GM23338 (cell line): Measurements from ENCODE around the gene WDR45B.

Experiments used
- CREB1 ChIP-seq: fragments of 250-450 bp; sonication (Bioruptor Pico); IDR thresholded peaks from 2 replicates; pipeline ENCODE4 v1.5.0; 2020; ENCODE audit warnings: low read depth, mild to moderate bottlenecking, moderate library complexity
- CTCF ChIP-seq, 2 experiments: fragments of 200-600 bp in 1 of 2; sonication (generic) in 1 of 2; conservative IDR thresholded peaks; 2 replicates each; pipeline versions ENCODE4 v1.5.1 to v1.6.1; 2016 to 2017; ENCODE audit warnings: antibody characterized with exemption in 2 of 2, low read depth in 2 of 2, mild to moderate bottlenecking in 2 of 2, moderate library complexity in 1 of 2
- EZH2 ChIP-seq: fragments of 200-600 bp; sonication (generic); IDR thresholded peaks from one replicate; pipeline ENCODE4 v1.8.0; 2017; ENCODE audit warnings: antibody characterized with exemption, mild to moderate bottlenecking, low read depth; ENCODE audit not compliant: unreplicated experiment
- EZH2phosphoT487 ChIP-seq: fragments of 200-600 bp; sonication (generic); IDR thresholded peaks from one replicate; pipeline ENCODE4 v1.8.1; 2018; ENCODE audit warnings: antibody characterized with exemption; ENCODE audit not compliant: unreplicated experiment
- NANOG ChIP-seq: IDR thresholded peaks from 2 replicates; pipeline ENCODE4 v1.6.1; 2016; ENCODE audit warnings: antibody characterized with exemption, borderline replicate concordance
- POLR2AphosphoS5 ChIP-seq: IDR thresholded peaks from 2 replicates; pipeline ENCODE4 v1.6.1; 2016; ENCODE audit warnings: antibody characterized with exemption, low read depth

DNA sequence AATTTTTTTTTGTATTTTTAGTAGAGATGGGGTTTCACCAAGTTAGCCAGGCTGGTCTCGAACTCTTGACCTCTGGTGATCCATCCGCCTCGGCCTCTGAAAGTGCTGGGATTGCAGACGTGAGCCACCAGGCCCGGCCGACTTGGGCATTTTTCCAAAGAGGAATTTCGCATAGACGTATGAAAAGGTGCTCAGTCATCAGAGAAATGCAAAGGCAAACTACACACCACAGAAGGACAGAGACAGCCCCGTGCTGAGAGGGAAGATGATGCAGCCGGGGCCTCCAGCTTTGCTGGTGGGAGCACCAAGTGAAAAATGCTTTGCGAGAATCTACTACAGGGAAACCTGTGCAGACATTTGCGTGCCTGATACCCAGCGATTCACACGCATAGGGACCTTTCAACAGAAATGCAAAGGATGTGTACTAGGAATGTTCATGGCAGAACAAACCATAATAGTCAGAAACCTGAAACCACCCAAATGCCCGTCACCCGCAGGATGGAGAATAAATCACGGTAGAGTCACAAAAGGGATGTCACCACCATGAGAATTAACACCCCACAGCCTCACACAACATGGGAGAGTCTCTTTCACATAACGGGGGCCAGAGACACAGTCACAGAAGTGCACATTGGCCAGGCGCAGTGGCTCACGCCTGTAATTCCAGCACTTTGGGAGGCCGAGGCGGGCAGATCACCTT, 45.1 kb upstream of the WDR45B start:
- TF ChIP-seq CTCF (conservative IDR thresholded peaks at IDR 0.05; ENCODE audit: low read depth in 2 of 2) (no peak), CREB1 (CRISPR knock-in tag) (no peak), EZH2phosphoT487 (no peak), EZH2 (no peak), NANOG (no peak), POLR2AphosphoS5 (no peak)
